ENCODE results near the gene DAPK2. TPM values are rescaled to one million over a fixed set of nuclear protein-coding genes. Genes with fewer than 3 reads are reported as not detected.
"Not testable (repeated sequence)": the region's sequence is repeated elsewhere in the genome, so short reads cannot be mapped to it uniquely, and the experiment has no call there.

DAPK2 gene
- total RNA-seq, 4 donors from 2014 or later, result 12.0 to 49.8 (median 25.6) TPM

GRCh38 chr15:64089543-64090280 is 43.4 kb upstream of the DAPK2 start:
- TF ChIP-seq CTCF (IDR thresholded peaks at IDR 0.05), result no peak
- no peak for DNase-seq (ENCODE audit: low spot score)
- ATAC-seq (ENCODE audit: low FRiP score), result no peak

- no peak for ATAC-seq (ENCODE audit: low FRiP score)
- no peak for DNase-seq (ENCODE audit: low spot score)
- TF ChIP-seq CTCF (IDR thresholded peaks at IDR 0.05), result no peak
Observed at GRCh38 chr15:64082757-64083156, 36.5 kb upstream of the DAPK2 start.

GRCh38 chr15:64073496-64073895 is 27.2 kb upstream of the DAPK2 start:
- not testable (repeated sequence) for DNase-seq (ENCODE audit: low spot score)

GRCh38 chr15:64072812-64073211 is 26.5 kb upstream of the DAPK2 start:
- no peak for TF ChIP-seq CTCF (IDR thresholded peaks at IDR 0.05)
- no peak for DNase-seq (ENCODE audit: low spot score)
- ATAC-seq (ENCODE audit: low FRiP score), result no peak

More at GRCh38 chr15:64073496-64073895, 27.2 kb upstream of the DAPK2 start:
- ATAC-seq (ENCODE audit: low FRiP score), result not testable (repeated sequence)

GRCh38 chr15:64071931-64072765 is 25.9 kb upstream of the DAPK2 start:
- TF ChIP-seq CTCF (IDR thresholded peaks at IDR 0.05), result no peak
- ATAC-seq (ENCODE audit: low FRiP score) (no peak), DNase-seq (ENCODE audit: low spot score) (no peak)

GRCh38 chr15:64070965-64071851 is 24.9 kb upstream of the DAPK2 start:
- ATAC-seq (ENCODE audit: low FRiP score) (peak; percentile 75), DNase-seq (ENCODE audit: low spot score) (peak; percentile 50)
- no peak for TF ChIP-seq CTCF (IDR thresholded peaks at IDR 0.05)

GRCh38 chr15:64070106-64070505 is 23.8 kb upstream of the DAPK2 start:
- DNase-seq (ENCODE audit: low spot score), result no peak
- TF ChIP-seq CTCF (IDR thresholded peaks at IDR 0.05), result no peak
- ATAC-seq (ENCODE audit: low FRiP score), result no peak
